Hematopoietic multipotent progenitor cell treated with erythropoietin and hydrocortisone succinate and interleukin-3 and kit ligand, for 17 days (in vitro differentiated cells): ENCODE data around the gene PLPP3.

Source experiments
- DNase-seq: peaks from one replicate; pipeline ENCODE4 v3.0.0-alpha.2; 2015; ENCODE audit warnings: low spot score

The PLPP3 gene

DNA sequence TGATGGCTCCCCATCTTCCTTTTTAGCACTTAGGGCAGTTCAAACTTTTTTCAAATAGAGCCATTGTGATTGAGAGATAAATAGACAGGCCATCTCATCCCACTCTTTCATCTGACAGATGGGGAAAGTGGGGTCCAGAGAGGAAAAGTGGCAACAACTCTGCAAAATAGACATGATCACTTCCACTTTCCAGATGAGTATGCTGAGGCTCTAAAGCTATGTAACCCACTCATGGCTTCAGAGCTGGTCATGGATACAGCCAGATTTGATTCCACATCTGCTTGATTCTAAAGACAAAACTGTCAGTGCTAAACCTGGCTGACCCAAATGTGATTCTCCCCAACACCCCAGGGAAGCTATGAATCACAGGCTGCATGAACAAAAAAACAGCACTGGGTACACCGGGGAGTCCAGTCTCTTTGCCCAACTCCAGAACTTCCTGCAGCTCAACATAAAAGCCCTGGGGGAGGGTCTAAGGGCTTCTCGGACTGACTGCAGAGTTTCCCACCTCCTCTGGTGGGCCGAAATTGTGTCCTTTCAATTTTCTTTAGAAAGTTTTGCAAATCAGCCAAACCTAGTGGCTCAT, 59.3 kb downstream of the PLPP3 start:
- no peak for DNase-seq

DNA sequence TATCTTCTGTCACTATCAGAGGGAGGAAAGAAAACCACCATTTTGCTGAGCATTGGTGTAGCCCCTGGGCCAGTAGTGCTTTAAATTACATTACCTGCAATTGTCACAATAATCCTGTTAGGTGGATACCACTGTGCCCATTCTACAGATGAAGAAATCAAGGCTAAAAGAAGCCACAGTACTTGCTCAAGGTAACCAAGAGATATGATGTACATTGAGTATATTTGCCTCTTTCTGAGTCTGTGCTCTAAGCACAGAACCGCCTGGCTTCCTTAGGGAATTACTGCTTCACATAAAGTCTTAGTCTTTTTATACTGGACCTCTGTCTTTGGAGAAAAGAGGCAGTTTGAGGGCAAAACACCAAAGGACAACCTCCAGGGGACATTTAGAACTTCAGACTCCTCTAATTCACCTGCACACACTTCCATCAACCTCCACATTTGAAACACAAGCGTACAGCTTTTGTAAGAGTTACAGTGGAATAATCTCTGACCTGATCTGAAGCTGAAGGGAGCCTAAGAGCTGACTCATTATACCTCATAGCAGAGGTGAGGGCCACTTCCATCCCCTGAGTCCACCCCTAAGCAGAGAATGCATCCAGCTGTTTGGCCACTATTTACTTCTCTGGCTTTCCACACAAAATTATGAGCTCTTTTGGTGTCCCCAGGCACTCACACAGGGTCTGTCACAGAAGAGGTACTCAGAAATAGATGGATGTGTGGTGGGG, 61.8 kb downstream of the PLPP3 start:
- no peak for DNase-seq

DNA sequence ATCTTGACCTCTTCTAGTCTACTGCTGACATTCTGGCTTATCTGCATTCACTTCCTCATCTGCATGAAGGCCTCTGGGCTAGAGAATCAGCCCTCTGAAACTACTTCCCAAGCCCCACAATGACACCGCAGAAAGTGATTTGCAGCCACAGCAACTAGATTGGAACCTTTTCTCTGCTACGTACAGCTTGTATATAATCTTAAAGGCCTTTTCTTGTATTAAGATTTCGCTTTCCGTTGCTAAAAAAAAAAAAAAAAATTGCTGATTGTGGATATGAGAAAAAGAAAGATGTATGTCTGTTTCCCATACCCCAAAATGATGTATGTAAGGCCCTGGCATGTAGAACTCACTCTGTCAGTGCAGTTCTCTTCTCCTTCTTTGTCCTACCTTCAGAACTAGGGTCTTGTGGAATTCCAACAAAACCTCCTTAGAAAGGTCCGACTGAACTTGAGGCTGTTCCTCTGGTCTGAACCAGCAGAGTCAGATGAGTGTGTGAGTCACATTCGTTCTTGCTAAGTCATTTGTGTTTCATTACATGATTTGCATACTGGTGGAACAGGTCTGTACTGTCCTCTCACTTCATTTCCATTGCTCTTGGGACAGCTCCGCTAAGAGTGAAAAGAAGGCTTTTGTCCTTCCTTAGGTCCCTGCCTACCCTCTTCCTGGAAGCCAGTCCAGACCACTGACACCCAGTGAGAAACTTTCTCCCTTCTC, 62.7 kb downstream of the PLPP3 start:
- DNase-seq: no peak

- no peak for DNase-seq
Observed at GRCh38 chr1:56515898-56516538, 63.3 kb downstream of the PLPP3 start.

DNA sequence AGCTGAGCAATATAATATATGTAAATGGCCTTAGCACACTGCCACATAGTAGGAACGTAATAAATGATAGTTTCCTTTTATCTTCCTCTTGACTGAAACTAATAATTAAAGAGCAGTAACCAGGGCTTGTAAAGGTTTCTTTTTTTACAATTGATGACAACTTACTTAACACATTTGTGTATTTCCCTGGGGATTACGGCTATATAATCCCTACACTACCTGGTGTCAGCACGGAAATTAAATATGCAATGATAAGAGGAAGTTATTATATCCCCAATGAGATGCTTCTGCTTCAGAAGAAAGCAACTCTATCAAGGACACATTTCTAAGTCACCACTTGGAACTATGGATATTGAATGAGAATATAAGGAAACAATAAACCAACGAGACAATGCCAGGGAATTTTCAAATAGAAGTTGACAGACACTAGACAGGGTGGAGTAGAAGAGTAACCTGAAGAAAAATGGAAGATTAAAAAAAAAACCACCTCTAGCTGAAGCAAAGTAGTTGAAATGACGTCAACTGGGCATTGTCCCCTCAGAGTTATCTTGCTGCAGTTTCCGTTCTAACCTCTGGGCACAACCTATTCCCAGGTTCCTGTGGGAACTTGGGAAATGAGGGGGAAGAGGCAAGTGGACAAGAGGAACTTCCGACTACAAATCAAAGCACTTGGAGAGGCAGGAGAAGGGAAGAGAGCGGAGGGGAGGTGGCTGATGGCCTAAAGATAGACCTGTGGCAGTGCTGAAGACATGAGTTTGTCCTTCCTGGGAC, 66.5 kb downstream of the PLPP3 start:
- no peak for DNase-seq

- DNase-seq: no peak
Observed at GRCh38 chr1:56511766-56512165, 67.6 kb downstream of the PLPP3 start.

DNA sequence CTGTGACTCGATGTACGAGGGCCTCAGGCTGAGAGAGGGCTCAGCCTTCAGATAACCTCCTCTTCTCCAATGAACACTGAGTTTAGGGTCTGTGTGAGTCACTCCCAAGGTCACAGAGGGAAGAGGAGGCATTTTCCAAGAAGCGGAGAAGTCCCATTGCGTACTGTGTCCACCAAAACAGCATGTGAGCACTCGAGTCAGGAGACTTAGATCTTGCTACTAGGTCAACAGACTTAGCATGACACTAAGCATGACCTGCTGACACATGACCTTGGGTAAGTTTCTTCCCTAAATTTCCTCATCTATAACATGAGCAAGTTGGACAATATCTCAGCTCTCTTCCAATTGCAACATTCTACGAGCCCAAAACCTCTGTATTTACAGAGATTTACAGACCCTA, 68.0 kb downstream of the PLPP3 start:
- DNase-seq: no peak

DNA sequence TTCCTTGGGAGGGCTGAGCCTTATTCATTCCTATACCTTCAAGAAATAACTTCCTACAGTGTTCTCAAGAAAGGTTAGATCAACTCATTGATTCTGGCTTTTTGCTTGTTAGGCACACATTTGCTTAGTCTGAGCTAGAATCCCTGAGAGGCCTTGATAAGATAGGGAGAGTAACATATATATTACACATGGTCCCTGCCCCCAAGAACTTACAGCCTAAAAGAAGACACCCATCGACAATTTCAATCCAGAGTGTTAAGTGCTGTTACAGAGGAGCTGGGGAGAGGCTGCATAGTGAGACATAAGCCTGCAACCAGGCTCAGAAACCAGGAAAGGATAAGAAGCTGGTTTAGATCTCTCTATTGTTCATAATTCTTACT, 68.7 kb downstream of the PLPP3 start:
- no peak for DNase-seq

DNA sequence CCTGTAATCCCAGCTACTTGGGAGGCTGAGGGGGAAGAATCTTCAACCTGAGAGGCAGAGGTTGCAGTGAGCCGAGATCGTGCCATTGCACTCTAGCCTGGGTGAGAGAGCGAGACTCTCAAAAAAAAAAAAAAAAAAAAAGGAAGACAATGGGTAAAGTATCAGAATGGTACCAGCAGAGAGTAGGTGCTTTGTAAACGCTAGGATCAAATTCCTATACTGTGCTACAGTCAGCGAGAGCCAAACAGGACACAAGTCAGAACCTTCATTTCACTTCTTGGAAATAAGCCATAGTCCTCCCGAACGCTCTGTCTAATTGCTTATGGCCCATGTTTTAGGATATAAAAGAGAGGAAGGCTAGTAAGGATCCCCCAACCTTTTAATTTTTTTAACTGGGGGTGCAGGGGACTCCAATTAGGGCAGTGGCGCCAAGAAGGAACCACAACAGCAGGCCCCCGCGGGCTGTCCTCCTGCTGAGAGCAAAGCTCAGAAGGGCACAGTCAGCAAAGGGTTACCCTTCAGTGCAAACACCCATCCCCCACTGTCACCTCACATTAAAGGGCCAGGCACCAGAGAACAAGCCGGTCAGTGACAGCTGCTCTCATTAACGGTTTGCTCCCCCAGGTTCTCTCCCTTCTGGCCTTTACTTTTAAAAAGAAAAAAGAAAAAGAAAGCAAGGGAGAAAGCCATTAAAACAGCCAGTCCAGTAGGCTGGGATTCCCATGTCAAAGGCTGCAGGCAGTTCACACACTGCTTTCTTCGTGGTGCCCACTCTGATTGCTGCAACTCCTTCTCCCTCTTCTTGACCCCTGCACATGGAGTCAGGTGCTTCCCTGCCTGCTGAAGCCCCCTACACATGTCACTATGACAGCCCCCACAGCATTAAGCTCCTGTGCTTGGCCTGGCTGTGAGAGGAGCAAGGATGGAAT, 69.4 kb downstream of the PLPP3 start:
- DNase-seq: no peak

GRCh38 chr1:56508523-56508983, 70.8 kb downstream of the PLPP3 start:
- no peak for DNase-seq

GRCh38 chr1:56507925-56508522, 71.3 kb downstream of the PLPP3 start:
- no peak for DNase-seq

DNA sequence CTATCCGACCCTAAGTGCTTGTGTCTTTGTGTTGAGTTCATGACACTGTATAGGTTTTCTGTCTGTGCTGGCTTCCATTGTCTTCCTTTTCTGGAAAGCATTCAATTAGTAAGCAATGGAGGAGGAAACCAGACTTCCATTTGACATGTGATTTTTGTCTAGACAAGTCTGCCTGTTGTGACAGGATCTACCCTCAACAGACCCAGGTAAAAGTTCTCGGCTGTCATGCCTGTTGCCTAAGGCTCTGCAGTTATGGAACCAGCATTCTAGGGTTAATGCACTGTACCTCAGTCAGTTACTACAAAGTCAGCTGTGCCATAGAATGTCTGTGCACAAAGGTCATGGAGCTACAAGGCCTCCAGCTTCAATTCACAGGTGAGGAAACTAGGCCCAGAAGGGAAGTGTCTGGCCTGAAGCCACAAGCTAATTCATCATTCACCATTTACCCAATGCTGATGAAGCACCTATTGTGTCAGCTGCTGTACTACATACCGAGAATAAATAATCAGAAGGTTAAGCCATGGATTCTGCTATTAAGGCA, 72.3 kb downstream of the PLPP3 start:
- no peak for DNase-seq

GRCh38 chr1:56505792-56506743, 73.3 kb downstream of the PLPP3 start:
- DNase-seq: no peak

- DNase-seq: peak; percentile 6
Observed at GRCh38 chr1:56502700-56503245, 76.6 kb downstream of the PLPP3 start.

DNA sequence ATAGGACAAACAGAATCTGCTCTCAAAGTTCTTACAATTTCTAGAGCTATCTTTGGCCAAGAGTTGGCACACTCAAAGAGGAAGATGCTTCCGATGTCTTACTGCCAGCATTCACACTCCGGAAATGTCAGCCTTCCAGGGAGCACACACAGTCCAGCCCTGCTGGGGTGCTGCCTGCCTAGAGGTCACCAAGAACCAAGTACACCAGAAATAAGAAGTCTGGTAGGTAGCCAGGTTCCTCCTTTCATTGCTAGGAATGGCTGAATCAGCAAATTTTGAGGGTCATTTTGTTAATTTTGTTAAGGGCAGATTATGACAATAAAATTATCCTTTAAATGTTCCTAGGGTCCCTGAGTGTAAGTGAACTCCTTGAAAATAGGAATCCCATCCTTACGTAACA, 77.5 kb downstream of the PLPP3 start:
- DNase-seq: no peak

GRCh38 chr1:56501426-56501825, 77.9 kb downstream of the PLPP3 start:
- DNase-seq: no peak

DNA sequence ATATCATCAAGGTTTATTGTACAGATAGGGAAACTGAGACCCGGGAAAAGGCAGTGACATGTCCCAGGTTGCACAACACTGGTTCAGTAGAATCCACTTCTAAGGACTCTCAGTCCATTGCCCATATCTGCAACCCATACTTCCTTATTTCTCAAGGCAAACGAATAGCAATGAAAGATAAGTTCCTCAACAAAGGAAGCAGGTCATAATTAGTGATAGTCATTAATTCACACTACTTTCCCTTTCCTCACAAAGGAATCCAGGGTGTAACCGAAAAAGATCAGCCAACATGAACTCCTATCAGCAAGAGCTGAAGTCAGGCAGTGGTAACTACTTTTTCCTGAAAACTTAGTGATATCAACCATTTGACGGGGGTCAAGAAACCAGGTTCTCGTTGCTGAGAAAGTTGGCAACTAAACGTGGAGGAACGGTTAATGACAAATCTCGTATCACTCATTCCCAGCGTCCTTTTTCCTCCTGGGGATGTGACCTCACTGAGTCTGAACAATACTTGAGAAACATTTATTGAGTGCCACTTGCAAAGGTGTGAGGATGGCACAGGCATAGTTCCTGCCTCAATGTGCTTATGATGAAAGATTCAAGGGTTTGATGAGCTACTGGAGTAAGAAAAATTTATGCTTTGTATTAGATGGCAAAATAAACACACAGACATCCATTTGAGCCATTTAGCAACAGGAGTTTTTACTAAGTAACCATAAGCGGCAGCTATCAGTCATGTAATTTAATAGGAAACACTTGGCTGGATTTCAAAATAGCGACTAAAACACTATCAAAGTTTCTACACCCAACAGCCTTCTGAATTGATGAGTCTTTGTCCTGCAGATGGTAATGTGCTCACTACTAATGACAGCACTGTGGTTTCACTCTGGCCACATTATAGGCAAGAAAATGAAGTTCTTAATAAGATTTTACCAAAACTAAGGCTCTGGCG, 82.3 kb downstream of the PLPP3 start:
- DNase-seq: no peak

GRCh38 chr1:56496158-56496557, 83.2 kb downstream of the PLPP3 start:
- no peak for DNase-seq
